ENCODE results near the gene UNC93B1.

GRCh38 chr11:67996051-67996450 is 7.8 kb downstream of the UNC93B1 start:
- no peak for TF ChIP-seq POLR2A (IDR thresholded peaks at IDR 0.05; ENCODE audit: low read depth, low read length)
- TF ChIP-seq POLR2AphosphoS5 (IDR thresholded peaks at IDR 0.05; ENCODE audit: low read depth, low read length), result no peak
- TF ChIP-seq TAF1 (IDR thresholded peaks at IDR 0.05; ENCODE audit: borderline replicate concordance, low read depth, low read length), result no peak

All from GM12892 (cell line).